HG02973 (cell line): ENCODE measurements around the gene TWNK.

Experiments
- ATAC-seq: cut with Tn5 transposase; IDR thresholded peaks from one replicate; pipeline ENCODE4 v1.9.1; 2021; ENCODE audit warnings: moderate library complexity; ENCODE audit not compliant: unreplicated experiment

Gene TWNK

GRCh38 chr10:100986952-100987684 lies at the start of gene TWNK, which contains the start of gene MRPL43:
Gene TWNK (plus strand): TSS chr10:100987543. CDS start chr10:100988211, 668 bp downstream.
Gene MRPL43 (minus strand): TSS chr10:100987497. CDS start chr10:100987443, 54 bp downstream.
- ATAC-seq = peak; percentile 76

GRCh38 chr10:100939763-100940344 lies 47.5 kb upstream of the TWNK start:
- ATAC-seq = no peak

DNA sequence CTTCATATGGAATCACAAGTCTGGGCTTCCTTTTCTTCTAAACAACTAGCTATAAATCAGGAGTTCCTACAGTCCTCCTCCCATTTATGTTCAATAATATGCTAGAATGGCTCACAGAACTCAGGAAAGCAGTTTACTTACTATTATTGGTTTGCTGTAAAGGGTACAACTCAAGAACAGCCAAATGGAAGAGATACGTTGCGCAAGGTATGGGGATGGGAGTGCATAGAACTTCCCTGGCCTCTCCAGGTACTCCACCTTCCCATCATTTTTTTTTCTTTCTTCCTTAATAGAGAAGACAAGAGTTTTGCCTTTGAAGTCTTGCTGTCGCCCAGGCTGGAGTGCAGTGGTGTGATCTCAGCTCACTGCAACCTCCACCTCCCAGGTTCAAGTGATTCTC lies 45.1 kb upstream of the TWNK start:
- no peak for ATAC-seq

DNA sequence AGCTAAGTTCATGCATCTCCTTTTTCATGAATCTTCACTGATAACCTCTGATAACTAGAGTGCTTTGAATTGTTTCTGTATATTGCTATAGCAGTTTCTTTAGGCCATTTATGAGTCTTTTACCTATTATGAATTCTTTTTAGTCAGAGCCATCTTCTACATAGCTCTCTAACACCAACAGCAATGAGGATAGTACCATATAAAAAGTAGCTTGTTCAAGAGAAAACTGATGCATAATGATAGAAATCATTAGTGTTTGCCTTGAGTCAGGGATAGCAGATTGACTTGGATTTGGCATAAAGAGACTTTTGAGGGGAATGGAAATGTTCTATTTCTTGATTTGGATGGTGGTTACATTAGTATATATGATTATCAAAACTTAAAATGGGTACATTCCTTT lies 43.8 kb upstream of the TWNK start:
- no peak for ATAC-seq

DNA sequence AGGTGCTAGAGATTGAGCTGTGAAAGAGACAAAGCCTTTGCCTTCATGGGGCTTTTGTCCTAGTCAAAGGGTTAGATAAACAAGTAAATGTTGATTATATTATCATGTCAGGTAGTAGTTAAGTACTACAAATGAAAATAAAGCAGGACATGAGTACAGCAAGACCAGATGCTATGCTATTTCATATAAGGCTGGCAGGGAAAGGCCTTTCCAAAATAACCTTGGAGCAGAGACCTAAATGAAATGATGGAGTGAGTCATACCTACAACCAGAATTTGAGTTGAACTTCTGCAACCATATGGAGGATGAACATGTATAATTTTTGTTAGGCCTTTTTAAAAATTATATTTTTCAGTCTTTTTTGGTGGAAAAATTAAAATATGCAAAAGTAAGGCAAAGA lies 41.6 kb upstream of the TWNK start:
- ATAC-seq = no peak

DNA sequence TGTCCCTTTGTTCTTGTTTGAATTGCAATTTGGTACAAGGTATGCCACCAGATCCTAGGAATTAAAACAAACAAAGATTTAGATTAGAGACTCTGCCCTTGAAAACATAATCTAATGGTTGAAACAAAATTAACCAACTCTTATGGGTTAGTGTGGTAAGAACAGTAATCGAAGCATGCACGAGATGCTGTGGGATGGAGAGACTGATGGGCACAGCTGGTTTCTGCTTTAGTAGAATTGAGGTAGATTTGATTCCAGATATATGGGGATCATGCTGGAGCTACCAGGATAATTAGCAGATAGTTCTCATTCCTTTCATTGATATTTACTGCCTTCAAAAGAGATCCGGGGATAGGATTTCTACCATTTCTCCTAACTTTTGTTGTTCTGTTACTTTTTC lies 38.4 kb upstream of the TWNK start:
- ATAC-seq = no peak

- ATAC-seq = no peak
Observed at GRCh38 chr10:100960251-100960650, 27.1 kb upstream of the TWNK start.

- no peak for ATAC-seq
Observed at GRCh38 chr10:100962351-100963080, 24.8 kb upstream of the TWNK start.

- ATAC-seq = no peak
Observed at GRCh38 chr10:100963826-100964225, 23.5 kb upstream of the TWNK start.

DNA sequence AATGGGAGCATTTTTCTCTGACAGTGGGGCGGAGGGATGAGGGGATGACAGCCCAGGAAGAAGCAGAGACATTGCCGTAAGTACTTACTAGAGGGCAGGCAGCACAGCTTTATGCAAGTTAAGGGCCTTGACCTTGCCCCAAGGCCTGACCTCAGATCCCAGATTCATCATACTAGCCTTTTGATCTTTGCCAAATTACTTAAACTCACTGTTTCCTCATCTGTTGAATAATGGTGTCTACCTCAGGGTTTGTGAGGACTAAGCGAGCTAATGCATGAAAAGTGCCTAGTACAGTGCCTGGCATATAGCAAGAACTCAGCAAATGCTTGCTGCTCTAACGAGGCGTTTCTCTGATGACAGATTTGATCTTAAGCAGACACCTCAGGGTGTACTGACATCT lies 21.5 kb upstream of the TWNK start:
- no peak for ATAC-seq

DNA sequence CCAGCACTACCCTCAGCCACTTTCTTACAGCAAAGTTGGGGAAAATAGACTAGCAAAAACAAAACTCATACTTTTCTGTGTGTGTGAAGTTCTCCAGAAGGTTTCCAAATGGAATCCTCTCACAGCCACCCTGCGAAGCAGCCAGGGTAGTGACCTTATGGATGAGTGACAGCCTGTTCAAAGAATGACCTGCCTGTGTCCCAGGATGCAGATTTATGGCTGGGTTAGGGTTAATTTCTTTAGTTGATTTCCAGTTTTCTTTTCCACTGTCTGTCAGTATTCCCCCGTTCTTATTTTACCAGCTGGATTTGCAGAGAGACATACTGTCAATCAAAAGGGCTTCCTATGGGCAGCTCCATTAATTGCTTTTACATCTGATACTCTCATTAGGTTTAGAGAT lies 20.5 kb upstream of the TWNK start:
- ATAC-seq = no peak

DNA sequence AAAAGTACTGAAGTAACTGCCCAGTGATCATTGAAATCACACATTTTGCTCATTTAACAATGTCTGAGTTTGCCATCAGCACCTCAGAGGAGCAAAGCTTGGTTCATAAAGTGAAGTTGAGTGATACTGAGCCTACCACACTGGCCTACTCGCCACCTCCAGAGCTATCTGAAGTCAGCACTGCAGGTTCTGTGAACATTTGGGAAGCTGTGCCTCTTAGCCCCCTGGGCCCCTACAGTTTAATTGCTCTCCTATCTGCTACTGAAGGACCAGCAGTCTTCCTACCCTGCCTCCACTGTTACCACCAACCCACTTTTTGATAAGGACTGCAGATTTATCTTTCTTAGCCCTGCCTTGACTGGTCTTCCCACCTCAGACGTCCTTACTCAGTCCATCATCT lies 20.0 kb upstream of the TWNK start:
- ATAC-seq = no peak

- no peak for ATAC-seq
Observed at GRCh38 chr10:100968062-100968736, 19.1 kb upstream of the TWNK start.

DNA sequence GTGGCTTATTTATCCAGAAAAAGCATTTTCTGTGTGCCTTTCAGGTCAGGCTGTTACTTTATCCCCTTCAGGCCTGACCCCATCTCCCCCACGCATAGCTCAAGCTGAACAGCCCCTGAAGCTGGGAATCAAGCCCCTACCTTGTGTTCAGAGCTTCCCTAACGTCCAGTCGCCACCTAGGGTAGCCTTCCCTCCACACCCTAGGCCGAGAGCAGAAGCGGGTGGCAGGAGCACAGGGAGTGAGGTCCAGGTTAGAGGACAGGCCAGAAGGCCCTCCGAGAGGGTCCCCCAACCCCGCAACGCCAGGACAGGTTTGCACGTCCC lies 18.5 kb upstream of the TWNK start:
- ATAC-seq = no peak

- no peak for ATAC-seq
Observed at GRCh38 chr10:100969187-100970075, 17.9 kb upstream of the TWNK start, which contains the start of gene SEMA4G. Gene SEMA4G (plus strand): TSS chr10:100969504. CDS start chr10:100972913, 3,409 bp downstream.

DNA sequence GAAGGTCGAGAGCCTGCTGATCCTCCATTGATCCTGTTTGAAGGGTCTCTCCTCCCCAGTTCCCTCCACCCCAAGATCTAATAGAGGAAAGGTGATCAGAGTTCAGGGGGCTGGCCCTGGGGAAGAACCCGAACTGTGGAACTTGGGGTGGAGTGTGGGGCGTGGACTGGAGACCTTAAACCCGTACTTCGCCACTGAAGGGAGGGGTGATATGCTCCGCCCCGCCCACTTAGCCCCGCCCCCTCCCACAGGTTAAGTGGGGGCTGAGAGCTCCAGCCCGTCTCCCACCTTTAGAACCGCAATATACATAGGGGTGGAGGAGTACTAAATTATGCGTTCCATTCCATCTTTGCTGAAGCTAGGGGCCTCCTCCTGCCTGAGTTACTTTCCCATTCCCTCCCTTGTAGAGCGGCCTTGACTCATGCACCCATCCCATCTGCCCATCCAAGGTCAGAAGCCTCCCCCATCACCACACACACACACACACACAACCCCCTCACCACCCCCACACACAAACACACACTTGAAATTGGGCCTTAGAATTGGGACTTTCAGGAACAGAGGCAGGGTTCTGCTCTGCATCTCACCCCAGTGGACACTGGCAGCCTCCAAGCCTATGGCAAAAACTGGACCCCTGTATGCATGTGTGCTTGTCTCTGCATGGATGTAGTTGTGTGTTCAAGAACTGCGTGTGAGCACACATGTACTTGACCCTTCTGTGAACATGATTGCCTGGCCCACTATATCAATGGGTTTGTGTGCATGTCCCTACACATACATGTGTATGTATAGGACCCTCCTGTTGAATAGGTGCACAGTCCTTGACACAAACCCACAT lies 17.0 kb upstream of the TWNK start:
- ATAC-seq = no peak

DNA sequence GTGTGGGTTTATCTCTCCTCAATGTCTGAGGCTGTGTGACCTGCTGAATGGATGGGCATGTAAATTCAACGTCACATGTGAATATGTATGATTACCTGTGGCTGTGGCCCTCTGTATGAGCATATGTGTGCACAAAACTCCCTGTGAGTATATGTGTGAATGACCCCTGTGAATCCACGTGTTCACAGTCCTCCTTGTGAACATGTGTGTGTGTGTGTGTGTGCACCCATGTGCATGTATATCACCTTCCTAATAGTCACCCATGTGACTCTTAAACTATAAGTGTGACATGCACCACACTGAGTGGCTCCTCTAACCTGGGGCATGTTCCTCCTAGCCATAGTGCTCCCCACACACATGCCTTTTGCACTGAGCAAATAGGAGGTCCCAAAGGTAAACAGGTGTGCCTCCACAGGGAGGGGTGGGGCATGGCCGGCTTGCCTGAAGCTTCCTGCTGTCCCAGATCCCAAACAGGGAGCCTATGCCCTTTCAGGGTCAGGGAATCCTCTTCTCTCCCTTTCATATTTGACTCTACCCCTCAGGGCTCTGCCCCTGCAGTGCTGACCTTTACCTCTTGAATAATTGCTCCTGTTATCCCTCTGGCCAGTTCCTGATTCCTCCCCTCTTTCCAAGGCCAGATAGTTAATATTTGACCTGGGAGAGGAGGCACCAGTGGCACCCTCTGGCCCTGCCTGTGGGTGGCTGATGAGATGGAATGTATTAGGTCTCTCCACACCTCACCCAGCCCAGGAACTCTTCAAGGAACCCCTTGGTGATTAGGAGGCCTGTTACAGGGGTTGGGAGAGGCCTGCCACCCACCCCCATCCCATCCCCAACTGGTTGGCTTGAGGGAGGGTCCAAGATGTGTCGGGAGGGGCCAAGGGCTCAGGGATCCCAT lies 16.2 kb upstream of the TWNK start:
- no peak for ATAC-seq

DNA sequence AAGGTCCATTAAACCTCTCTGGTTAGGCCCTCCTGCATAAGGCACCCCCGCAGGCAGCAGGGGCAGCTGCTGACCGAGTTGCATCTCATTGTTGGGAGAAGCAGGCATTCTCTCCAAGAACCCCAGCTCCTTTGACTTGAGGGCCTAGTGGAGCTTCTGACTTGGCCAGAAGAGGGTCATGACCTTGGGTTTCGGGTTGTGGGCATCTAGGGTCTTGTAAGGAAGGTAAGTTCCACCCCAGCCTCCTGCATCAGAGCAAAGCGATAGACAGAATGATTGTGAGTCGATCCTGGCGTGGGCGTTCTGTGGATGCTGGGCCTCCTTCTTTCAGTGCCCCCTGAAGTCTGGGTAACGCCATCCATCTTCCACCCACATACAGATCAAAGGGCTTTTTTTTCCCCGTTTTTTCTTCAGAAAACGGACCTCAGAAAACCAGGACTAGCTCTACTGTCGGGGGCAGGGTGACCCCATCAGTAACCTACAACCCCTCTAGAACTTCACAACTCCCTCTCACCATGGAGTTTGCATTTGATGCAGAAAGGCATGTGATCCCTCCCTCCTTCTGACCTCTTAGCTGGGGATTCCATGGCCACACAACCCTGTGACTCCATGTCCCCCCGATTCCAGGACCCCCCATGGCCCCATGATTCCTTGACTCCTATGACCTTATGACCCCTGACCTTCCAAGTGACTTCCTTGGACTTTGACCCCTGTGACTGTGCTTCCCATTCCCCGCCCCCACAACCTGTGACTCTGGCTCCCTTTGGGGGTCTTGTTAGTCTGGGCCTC lies 15.0 kb upstream of the TWNK start:
- no peak for ATAC-seq
